Femur (tissue), 1 donor: ENCODE measurements around the gene UBD.

ENCODE experiments used
- DNase-seq: peaks from one replicate; pipeline ENCODE4 v3.0.0-alpha.2; 2017

UBD gene

GRCh38 chr6:29561091-29561490 is 1.6 kb upstream of the UBD start:
- DNase-seq, result no peak

GRCh38 chr6:29558439-29559079 is 973 bp downstream of the UBD start:
- DNase-seq, result no peak

- DNase-seq, result no peak
These were observed 2.2 kb downstream of the UBD start for GRCh38 chr6:29557320-29557719.

DNA sequence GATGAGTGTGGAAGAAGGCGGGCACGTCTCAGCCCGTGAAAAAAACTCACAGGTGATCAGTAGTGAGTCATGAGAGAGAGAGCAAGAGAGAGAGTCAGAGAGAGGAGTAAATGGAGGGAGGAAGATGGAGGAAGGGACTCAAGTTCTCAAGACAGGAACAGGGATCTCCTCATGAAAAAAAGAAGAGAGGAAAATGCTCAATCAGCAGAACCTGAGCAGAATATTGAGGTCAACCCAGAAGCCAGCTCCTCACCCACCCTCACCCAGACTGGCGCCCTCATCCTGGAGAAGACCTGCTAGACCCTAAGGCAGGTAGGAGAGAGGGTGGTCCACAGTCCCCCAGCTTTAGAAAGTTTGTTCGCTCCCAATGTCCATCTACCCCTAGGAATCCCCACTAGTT is 4.8 kb downstream of the UBD start:
- no peak for DNase-seq

GRCh38 chr6:29553268-29554057 is 6.1 kb downstream of the UBD start:
- peak; percentile 37 for DNase-seq

- DNase-seq, result no peak
These were observed 7.0 kb downstream of the UBD start for GRCh38 chr6:29552512-29553051.

GRCh38 chr6:29547573-29547972 is 12.0 kb downstream of the UBD start:
- no peak for DNase-seq

- DNase-seq, result no peak
These were observed 21.7 kb downstream of the UBD start for GRCh38 chr6:29537714-29538403.

DNA sequence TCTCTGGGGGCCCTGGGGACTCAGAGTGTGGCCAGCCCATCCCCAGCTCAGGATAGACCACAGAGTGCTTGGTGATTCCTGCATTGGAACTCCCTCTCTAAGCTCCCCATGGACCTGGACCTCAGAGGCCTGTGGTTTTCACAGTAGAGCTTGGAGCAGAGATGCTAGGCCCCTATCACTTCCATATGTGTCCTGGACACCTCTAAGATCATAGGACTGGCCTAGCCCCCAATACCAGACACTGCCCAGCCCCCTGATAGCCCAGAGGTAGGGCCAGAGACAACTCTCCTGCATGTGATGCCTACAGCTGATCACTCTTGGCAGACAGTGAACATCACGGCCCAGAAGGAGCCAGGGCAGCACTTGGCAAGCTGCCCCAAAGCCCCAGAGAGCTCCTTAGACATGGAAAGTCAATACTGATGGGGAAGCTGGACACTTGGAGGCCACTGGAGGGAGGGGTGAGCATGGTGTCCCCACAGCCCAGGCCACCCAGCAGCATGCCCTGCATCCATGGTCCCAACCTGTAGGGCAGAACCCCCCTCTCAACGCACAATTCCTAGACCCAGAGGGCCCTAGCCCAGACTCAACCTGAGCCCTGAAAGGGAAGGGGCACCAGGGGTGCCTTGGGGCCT is 27.1 kb downstream of the UBD start:
- DNase-seq, result no peak

DNA sequence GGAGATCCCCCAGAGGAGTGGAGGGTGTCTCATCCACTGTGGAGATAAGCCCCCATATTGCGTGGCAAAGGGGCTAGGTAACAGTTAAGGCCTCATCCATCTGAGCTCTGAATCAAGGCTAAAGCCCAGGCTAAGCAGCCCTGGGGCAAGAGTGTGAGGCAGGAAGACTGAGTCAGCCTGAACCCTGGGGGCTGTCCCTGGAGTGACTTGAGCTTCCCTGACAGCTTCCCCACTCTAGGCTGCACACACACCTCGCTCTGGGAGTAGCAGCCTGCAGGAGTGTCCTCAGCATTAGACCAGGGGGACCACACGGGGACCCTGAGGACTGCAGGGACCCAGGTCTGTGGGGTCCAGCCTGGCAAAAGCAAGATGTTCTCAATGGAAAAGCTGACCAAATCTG is 27.9 kb downstream of the UBD start:
- no peak for DNase-seq

DNA sequence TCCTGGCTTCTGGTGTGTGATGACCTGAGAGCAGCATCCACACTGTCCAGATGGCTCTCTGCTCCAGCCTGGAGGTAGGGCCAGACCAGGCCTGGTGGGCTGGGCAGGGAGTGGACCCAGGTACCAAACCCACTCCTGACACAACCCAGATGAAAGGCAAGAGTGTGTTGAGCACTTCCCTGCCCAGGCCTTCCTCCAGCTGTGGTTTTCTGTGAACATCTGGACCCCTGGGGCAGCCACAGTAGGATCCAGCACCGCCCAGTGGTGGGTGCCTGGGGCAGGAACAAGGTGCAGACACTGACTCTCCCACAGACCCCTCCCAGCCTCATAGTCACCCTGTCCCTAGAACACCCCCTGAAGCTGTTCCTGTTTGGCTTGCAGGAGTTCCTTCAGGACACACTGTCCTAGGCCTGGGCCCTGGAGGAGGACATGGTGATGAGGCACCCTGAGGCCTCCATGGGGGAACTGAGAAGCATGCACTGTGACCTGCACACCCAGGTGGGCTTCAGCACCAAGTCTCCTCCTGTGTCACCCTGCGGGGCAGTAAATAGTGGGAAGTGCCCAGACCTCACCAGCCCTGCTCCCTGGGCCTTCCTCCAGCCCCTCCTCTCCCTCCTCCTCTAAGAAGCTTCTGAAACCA is 28.7 kb downstream of the UBD start:
- DNase-seq, result no peak

GRCh38 chr6:29529956-29530355 is 29.6 kb downstream of the UBD start:
- no peak for DNase-seq

DNA sequence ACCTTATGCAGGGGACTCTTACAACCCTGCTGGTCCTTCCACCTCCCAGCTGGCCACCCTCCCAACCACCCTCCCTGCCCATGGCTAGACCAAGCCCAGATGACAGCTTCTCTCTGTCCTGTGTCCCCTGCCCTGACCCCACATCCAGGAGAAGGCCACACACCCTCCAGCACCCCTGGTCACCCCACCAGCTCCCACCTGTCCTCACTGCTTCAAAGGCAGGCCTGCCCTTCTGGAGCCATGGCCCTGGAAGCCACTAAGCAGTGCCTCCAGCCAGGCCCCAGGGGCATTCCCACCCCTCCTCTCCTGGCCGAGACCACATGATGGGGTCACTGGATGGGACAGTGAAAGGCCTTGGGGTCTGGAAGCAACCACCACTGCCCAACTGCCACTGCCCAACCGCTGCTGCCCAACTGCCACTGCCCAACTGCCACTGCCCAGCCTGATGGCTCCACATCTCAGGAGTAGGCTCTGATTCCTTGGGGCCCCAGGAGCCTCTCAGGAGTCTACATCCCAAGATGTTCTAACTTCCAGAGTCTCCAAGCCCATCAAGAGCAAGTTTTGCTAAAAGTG is 30.5 kb downstream of the UBD start:
- no peak for DNase-seq

DNA sequence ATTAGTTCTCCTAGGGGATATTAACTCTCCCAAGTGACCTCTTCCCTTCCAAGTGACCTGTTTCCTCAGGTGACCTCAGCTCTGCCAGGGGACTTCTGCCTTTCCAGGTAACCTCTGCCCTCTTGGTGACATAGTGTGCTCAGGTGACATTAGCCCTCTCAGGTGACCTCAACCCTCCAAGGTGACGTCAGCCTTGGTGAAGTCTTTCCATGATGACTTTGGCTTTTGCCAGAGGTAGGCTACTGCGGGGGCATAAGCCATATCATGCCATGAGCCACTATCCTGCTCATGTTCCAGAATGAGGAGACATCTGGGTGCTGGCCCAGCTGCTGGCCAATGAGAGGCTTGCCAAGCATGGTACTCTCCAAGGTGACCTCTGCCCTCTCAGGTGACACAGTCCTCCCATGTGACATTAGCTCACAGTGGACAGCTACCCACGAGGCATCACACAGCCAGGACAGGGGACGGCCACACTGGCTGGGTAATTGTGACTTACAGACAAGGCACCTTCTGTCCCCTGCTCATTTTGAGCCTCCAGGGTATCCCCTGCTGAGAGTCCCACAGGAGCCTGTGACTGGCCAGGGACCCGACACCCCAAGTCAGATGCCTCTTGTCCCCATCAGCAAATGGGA is 31.1 kb downstream of the UBD start:
- DNase-seq, result no peak

DNA sequence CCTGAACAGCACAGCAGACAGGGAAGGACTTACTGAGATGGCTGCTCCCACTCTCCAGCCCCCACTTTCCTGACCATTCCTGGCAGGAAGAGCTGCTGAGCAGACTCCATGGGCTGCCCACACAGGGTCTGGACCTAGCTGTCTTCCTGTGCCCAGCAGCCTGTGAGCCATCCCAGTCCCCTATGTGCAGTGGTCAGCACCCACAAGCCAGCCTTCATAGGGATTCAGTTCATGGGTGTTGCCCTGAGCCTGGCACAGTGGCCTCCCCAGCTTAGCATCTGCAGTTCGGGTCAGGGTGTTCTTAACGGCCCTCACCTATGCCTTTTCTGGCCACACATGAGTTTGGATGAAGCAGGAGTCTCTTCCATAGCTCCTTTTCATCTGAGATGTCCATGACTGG is 32.0 kb downstream of the UBD start:
- DNase-seq, result no peak

- DNase-seq, result no peak
These were observed 32.4 kb downstream of the UBD start for GRCh38 chr6:29527126-29527525.

- DNase-seq, result no peak
These were observed 34.3 kb downstream of the UBD start for GRCh38 chr6:29525311-29525639.

GRCh38 chr6:29524444-29525310 is 34.9 kb downstream of the UBD start:
- DNase-seq, result no peak

DNA sequence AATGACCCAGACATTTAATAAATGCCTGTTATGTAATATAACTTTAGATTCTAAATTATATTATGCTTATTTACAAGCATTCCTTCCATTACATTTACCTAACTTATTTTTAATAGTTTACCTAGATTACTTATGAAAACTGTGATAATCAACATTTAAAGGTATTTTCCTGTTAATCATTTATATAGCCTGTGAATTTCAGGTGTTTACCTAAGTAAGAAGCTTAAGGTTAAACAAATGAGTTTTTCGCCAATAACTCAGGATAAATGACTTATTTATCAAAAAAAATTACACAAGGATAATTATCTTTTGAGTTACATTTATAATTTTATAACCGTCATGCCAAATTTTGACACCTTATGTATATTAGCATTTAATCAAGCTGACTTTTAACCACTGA is 35.5 kb downstream of the UBD start:
- DNase-seq, result no peak

- no peak for DNase-seq
These were observed 37.3 kb downstream of the UBD start for GRCh38 chr6:29522227-29522626.
